ENCODE data around the gene SH3BGR.
"Not testable (repeated sequence)": the region's sequence is repeated elsewhere in the genome, so short reads cannot be mapped to it uniquely, and the experiment has no call there.

The SH3BGR gene

GRCh38 chr21:39451332-39452206 is at the start of gene SH3BGR:
Gene SH3BGR (plus strand): TSS chr21:39451970. CDS start chr21:39452097, 127 bp downstream.
- no peak for DNase-seq

- DNase-seq = no peak
These were observed 45.7 kb upstream of the SH3BGR start for GRCh38 chr21:39406065-39406464.

- not testable (repeated sequence) for DNase-seq
These were observed 32.6 kb upstream of the SH3BGR start for GRCh38 chr21:39419204-39419603.

GRCh38 chr21:39422527-39423241 is 29.1 kb upstream of the SH3BGR start:
- no peak for DNase-seq

GRCh38 chr21:39429445-39429844 is 22.3 kb upstream of the SH3BGR start:
- no peak for DNase-seq

- no peak for DNase-seq
These were observed 21.8 kb upstream of the SH3BGR start for GRCh38 chr21:39430016-39430415.

- no peak for DNase-seq
These were observed 21.3 kb upstream of the SH3BGR start for GRCh38 chr21:39430457-39430856.

- no peak for DNase-seq
These were observed 20.8 kb upstream of the SH3BGR start for GRCh38 chr21:39430954-39431353.

- no peak for DNase-seq
These were observed 16.8 kb upstream of the SH3BGR start for GRCh38 chr21:39434950-39435349.

GRCh38 chr21:39439232-39439631 is 12.5 kb upstream of the SH3BGR start:
- DNase-seq = no peak

- peak; percentile 9 for DNase-seq
These were observed 10.0 kb upstream of the SH3BGR start for GRCh38 chr21:39441502-39442475.

GRCh38 chr21:39444421-39445180 is 7.2 kb upstream of the SH3BGR start:
- DNase-seq = no peak

- DNase-seq = peak; percentile 93
These were observed 6.2 kb upstream of the SH3BGR start, which contains the start of gene LCA5L for GRCh38 chr21:39445321-39446269. Gene LCA5L (minus strand): TSS chr21:39445778. CDS start chr21:39428493, 17,285 bp downstream.

- no peak for DNase-seq
These were observed 4.5 kb upstream of the SH3BGR start for GRCh38 chr21:39447264-39447663.

GRCh38 chr21:39452207-39452969 is 618 bp downstream of the SH3BGR start:
- DNase-seq = no peak

- DNase-seq = no peak
These were observed 1.2 kb downstream of the SH3BGR start for GRCh38 chr21:39452970-39453342.

- no peak for DNase-seq
These were observed 1.9 kb downstream of the SH3BGR start for GRCh38 chr21:39453571-39454179.

GRCh38 chr21:39454949-39455668 is 3.3 kb downstream of the SH3BGR start:
- no peak for DNase-seq

- no peak for DNase-seq
These were observed 4.9 kb downstream of the SH3BGR start for GRCh38 chr21:39456665-39457064.

All from KG1 (cell line).